ENCODE measurements around the gene DMAC1.

GRCh38 chr9:7788772-7789171, 10.8 kb downstream of the DMAC1 start:
- no peak for TF ChIP-seq CTCF (IDR thresholded peaks at IDR 0.05; ENCODE audit: insufficient read depth, low read depth, low read length)
- no peak for TF ChIP-seq EZH2 (IDR thresholded peaks at IDR 0.05; ENCODE audit: insufficient read depth, low read length)
